Neuron (in vitro differentiated cells): ENCODE measurements around the gene KATNAL1.
A peak's percentile ranks its signal among the peaks of the same experiment; 100 is the strongest.

Experiments used
- H2AFZ ChIP-seq: one replicate; pipeline ENCODE4 v1.6.1; 2013; ENCODE audit warnings: low read depth, mild to moderate bottlenecking, inconsistent platforms, low read length, moderate library complexity
- H3K27me3 ChIP-seq: one replicate; pipeline ENCODE4 v1.6.1; 2013; ENCODE audit warnings: low read length; ENCODE audit not compliant: insufficient read depth
- H3K36me3 ChIP-seq: one replicate; pipeline ENCODE4 v1.6.1; 2013; ENCODE audit warnings: low read length; ENCODE audit not compliant: insufficient read depth
- H3K4me1 ChIP-seq: one replicate; pipeline ENCODE4 v1.6.1; 2013; ENCODE audit warnings: low read length; ENCODE audit not compliant: insufficient read depth
- H3K4me3 ChIP-seq: 2 replicates; pipeline ENCODE4 v1.5.1; 2013; ENCODE audit warnings: mild to moderate bottlenecking, low read length, moderate library complexity
- H3K9me3 ChIP-seq: one replicate; pipeline ENCODE4 v1.6.1; 2013; ENCODE audit warnings: low read length

KATNAL1 gene

GRCh38 chr13:30212256-30212655 is 95.1 kb downstream of the KATNAL1 start:
- Histone ChIP-seq H3K4me3 (no peak overlapping the region), H3K4me1 (no peaks in the 10 kb centered on the region), H2AFZ (no peak overlapping the region), H3K9me3 (peaks cover 6% of the 10 kb centered on the region), H3K27me3 (no peaks in the 10 kb centered on the region), H3K36me3 (peaks cover 19% of the 10 kb centered on the region)

- H3K4me1 ChIP-seq, result no peaks in the 10 kb centered on the region
- no peak overlapping the region for H3K4me3 ChIP-seq
- H2AFZ ChIP-seq, result no peak overlapping the region
- H3K9me3 ChIP-seq, result peaks cover 6% of the 10 kb centered on the region
- no peaks in the 10 kb centered on the region for H3K27me3 ChIP-seq
- H3K36me3 ChIP-seq, result peaks cover 16% of the 10 kb centered on the region
These were observed 95.6 kb downstream of the KATNAL1 start for GRCh38 chr13:30211745-30212144.

GRCh38 chr13:30204564-30204963 is 102.8 kb downstream of the KATNAL1 start:
- H3K9me3 ChIP-seq, result no peaks in the 10 kb centered on the region
- no peak overlapping the region for H3K4me3 ChIP-seq
- no peaks in the 10 kb centered on the region for H3K27me3 ChIP-seq
- peaks cover 16% of the 10 kb centered on the region for H3K36me3 ChIP-seq
- H3K4me1 ChIP-seq, result no peaks in the 10 kb centered on the region
- H2AFZ ChIP-seq, result no peak overlapping the region

GRCh38 chr13:30196025-30196424 is 111.3 kb downstream of the KATNAL1 start:
- Histone ChIP-seq H3K4me1 (peaks cover 9% of the 10 kb centered on the region), H2AFZ (no peak overlapping the region), H3K36me3 (peaks cover 2% of the 10 kb centered on the region), H3K9me3 (no peaks in the 10 kb centered on the region), H3K27me3 (no peaks in the 10 kb centered on the region), H3K4me3 (no peak overlapping the region)

GRCh38 chr13:30194906-30195305 is 112.4 kb downstream of the KATNAL1 start:
- peaks cover 2% of the 10 kb centered on the region for H3K36me3 ChIP-seq
- H3K4me3 ChIP-seq, result no peak overlapping the region
- H3K9me3 ChIP-seq, result no peaks in the 10 kb centered on the region
- peaks cover 9% of the 10 kb centered on the region for H3K4me1 ChIP-seq
- no peaks in the 10 kb centered on the region for H3K27me3 ChIP-seq
- no peak overlapping the region for H2AFZ ChIP-seq

GRCh38 chr13:30193279-30194234 is 113.8 kb downstream of the KATNAL1 start:
- Histone ChIP-seq H3K9me3 (no peaks in the 10 kb centered on the region), H3K4me3 (no peak overlapping the region), H3K27me3 (no peaks in the 10 kb centered on the region), H3K36me3 (no peaks in the 10 kb centered on the region), H3K4me1 (peaks cover 9% of the 10 kb centered on the region), H2AFZ (no peak overlapping the region)

- Histone ChIP-seq H3K27me3 (no peaks in the 10 kb centered on the region), H2AFZ (no peak overlapping the region), H3K36me3 (no peaks in the 10 kb centered on the region), H3K9me3 (no peaks in the 10 kb centered on the region), H3K4me3 (no peak overlapping the region), H3K4me1 (peaks cover 9% of the 10 kb centered on the region)
These were observed 114.8 kb downstream of the KATNAL1 start for GRCh38 chr13:30192320-30193093.

- Histone ChIP-seq H3K4me3 (no peak overlapping the region), H3K9me3 (no peaks in the 10 kb centered on the region), H3K4me1 (peaks cover 14% of the 10 kb centered on the region), H3K27me3 (no peaks in the 10 kb centered on the region), H2AFZ (no peak overlapping the region), H3K36me3 (no peaks in the 10 kb centered on the region)
These were observed 115.8 kb downstream of the KATNAL1 start for GRCh38 chr13:30191491-30192100.

- no peaks in the 10 kb centered on the region for H3K27me3 ChIP-seq
- H3K9me3 ChIP-seq, result no peaks in the 10 kb centered on the region
These were observed 120.5 kb downstream of the KATNAL1 start for GRCh38 chr13:30186634-30187415.

GRCh38 chr13:30181888-30182651 is 125.3 kb downstream of the KATNAL1 start:
- no peaks in the 10 kb centered on the region for H3K27me3 ChIP-seq
- H2AFZ ChIP-seq, result no peak overlapping the region
- no peaks in the 10 kb centered on the region for H3K36me3 ChIP-seq
- H3K4me3 ChIP-seq, result no peak overlapping the region
- H3K4me1 ChIP-seq, result peaks cover 9% of the 10 kb centered on the region
- no peaks in the 10 kb centered on the region for H3K9me3 ChIP-seq

More at GRCh38 chr13:30186634-30187415, 120.5 kb downstream of the KATNAL1 start:
- Histone ChIP-seq H2AFZ (peak overlapping the region; percentile 71), H3K4me3 (no peak overlapping the region), H3K4me1 (peaks cover 11% of the 10 kb centered on the region), H3K36me3 (no peaks in the 10 kb centered on the region)

GRCh38 chr13:30179597-30180276 is 127.6 kb downstream of the KATNAL1 start:
- Histone ChIP-seq H2AFZ (no peak overlapping the region), H3K9me3 (no peaks in the 10 kb centered on the region), H3K4me3 (no peak overlapping the region), H3K4me1 (no peaks in the 10 kb centered on the region), H3K36me3 (no peaks in the 10 kb centered on the region), H3K27me3 (no peaks in the 10 kb centered on the region)
